Measurements from ENCODE around the gene POLR2L.

GRCh38 chr11:889687-890475 lies 47.6 kb upstream of the POLR2L start:
- TF ChIP-seq, protein P1, sequence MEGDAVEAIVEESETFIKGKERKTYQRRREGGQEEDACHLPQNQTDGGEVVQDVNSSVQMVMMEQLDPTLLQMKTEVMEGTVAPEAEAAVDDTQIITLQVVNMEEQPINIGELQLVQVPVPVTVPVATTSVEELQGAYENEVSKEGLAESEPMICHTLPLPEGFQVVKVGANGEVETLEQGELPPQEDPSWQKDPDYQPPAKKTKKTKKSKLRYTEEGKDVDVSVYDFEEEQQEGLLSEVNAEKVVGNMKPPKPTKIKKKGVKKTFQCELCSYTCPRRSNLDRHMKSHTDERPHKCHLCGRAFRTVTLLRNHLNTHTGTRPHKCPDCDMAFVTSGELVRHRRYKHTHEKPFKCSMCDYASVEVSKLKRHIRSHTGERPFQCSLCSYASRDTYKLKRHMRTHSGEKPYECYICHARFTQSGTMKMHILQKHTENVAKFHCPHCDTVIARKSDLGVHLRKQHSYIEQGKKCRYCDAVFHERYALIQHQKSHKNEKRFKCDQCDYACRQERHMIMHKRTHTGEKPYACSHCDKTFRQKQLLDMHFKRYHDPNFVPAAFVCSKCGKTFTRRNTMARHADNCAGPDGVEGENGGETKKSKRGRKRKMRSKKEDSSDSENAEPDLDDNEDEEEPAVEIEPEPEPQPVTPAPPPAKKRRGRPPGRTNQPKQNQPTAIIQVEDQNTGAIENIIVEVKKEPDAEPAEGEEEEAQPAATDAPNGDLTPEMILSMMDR (IDR thresholded peaks at IDR 0.05) = no peak
- no peak for TF ChIP-seq POLR2A (IDR thresholded peaks at IDR 0.05)

Data from body of pancreas (tissue), 4 donors.